HEK293 (cell line): Measurements from ENCODE around the gene CLDN18.

Experiments used
- CTCF ChIA-PET: fragments of 350-600 bp; formaldehyde crosslinking; extraction: SDS; loops from one replicate; lab custom pipeline; 2021; ENCODE audit warnings: antibody characterized with exemption; lab: Yijun Ruan, JAX
- POLR2A ChIA-PET: fragments of 300-600 bp; formaldehyde crosslinking; extraction: SDS; loops from one replicate; lab custom pipeline; 2020; ENCODE audit warnings: antibody characterized with exemption, inconsistent platforms; lab: Yijun Ruan, JAX
- H3K27ac ChIP-seq: fragments of 200-500 bp; sonication (Bioruptor generic); 2 replicates; pipeline ENCODE4 v1.5.1; 2014; ENCODE audit warnings: low read depth, low read length, control low read depth, inconsistent platforms; ENCODE audit errors: extremely low read depth
- H3K36me3 ChIP-seq, 2 experiments: fragments of 200-500 bp in 1 of 2; sonication (Bioruptor generic) in 1 of 2; 1 replicate in 1 of 2; 2 replicates in 1 of 2; pipeline ENCODE4 v1.5.1; 2014 to 2017; ENCODE audit warnings: inconsistent platforms in 2 of 2, low read length in 2 of 2; ENCODE audit not compliant: control insufficient read depth in 2 of 2, insufficient read depth in 1 of 2
- H3K4me1 ChIP-seq: fragments of 200-500 bp; sonication (Bioruptor generic); 2 replicates; pipeline ENCODE4 v1.5.1; 2014; ENCODE audit warnings: mild to moderate bottlenecking, low read length, inconsistent platforms; ENCODE audit not compliant: control insufficient read depth, insufficient read depth
- H3K4me3 ChIP-seq: 2 replicates; pipeline ENCODE4 v1.5.1; 2011; ENCODE audit warnings: low read depth, mild to moderate bottlenecking, control low read depth, low read length, moderate library complexity
- H3K9me3 ChIP-seq: fragments of 200-500 bp; sonication (Bioruptor generic); 2 replicates; pipeline ENCODE4 v1.5.1; 2014; ENCODE audit warnings: low read depth, low read length, inconsistent platforms; ENCODE audit not compliant: control insufficient read depth, insufficient read depth
- HOXC10 ChIP-seq: sonication (generic); formaldehyde crosslinking; IDR thresholded peaks from 2 replicates; pipeline ENCODE4 v1.8.1; 2023; ENCODE audit warnings: mild to moderate bottlenecking, missing genetic modification reagents
- KLF9 ChIP-seq: fragments of 450-650 bp; formaldehyde crosslinking; IDR thresholded peaks from 2 replicates; pipeline ENCODE4 v1.5.1; 2016; ENCODE audit warnings: missing biosample characterization, missing genetic modification characterization, low read depth
- MZF1 ChIP-seq: fragments of 450-650 bp; formaldehyde crosslinking; IDR thresholded peaks from 2 replicates; pipeline ENCODE4 v1.5.1; 2017; ENCODE audit warnings: missing biosample characterization, missing genetic modification characterization, borderline replicate concordance
- OSR2 ChIP-seq: fragments of 450-650 bp; formaldehyde crosslinking; IDR thresholded peaks from 2 replicates; pipeline ENCODE4 v1.5.1; 2016; ENCODE audit warnings: missing biosample characterization, missing genetic modification characterization
- PATZ1 ChIP-seq: fragments of 450-650 bp; formaldehyde crosslinking; IDR thresholded peaks from 2 replicates; pipeline ENCODE4 v1.5.1; 2016; ENCODE audit warnings: missing biosample characterization, missing genetic modification characterization
- REST ChIP-seq: fragments of 450-650 bp; formaldehyde crosslinking; IDR thresholded peaks from 2 replicates; pipeline ENCODE4 v1.5.1; 2016; ENCODE audit warnings: missing biosample characterization, missing genetic modification characterization
- TCF7L2 ChIP-seq: IDR thresholded peaks from 2 replicates; pipeline ENCODE4 v1.6.1; 2011; ENCODE audit warnings: low read depth, mild to moderate bottlenecking, inconsistent platforms, low read length, moderate library complexity, borderline replicate concordance
- ZNF121 ChIP-seq: fragments of 450-650 bp; formaldehyde crosslinking; IDR thresholded peaks from 2 replicates; pipeline ENCODE4 v1.5.1; 2016; ENCODE audit warnings: missing biosample characterization, missing genetic modification characterization
- ZNF211 ChIP-seq: fragments of 450-650 bp; formaldehyde crosslinking; IDR thresholded peaks from 2 replicates; pipeline ENCODE4 v1.5.1; 2016; ENCODE audit warnings: low read depth, missing biosample characterization, missing genetic modification characterization
- ZNF266 ChIP-seq: fragments of 450-650 bp; formaldehyde crosslinking; IDR thresholded peaks from 2 replicates; pipeline ENCODE4 v1.5.1; 2016; ENCODE audit warnings: missing biosample characterization, missing genetic modification characterization, low read depth
- ZNF292 ChIP-seq: fragments of 450-650 bp; formaldehyde crosslinking; IDR thresholded peaks from 2 replicates; pipeline ENCODE4 v1.5.1; 2016; ENCODE audit warnings: low read depth, missing biosample characterization, missing genetic modification characterization, borderline replicate concordance
- ZNF341 ChIP-seq: fragments of 450-650 bp; formaldehyde crosslinking; IDR thresholded peaks from 2 replicates; pipeline ENCODE4; 2016; ENCODE audit warnings: low read depth, missing biosample characterization, missing genetic modification characterization
- ZNF37A ChIP-seq: fragments of 450-650 bp; IDR thresholded peaks from 2 replicates; pipeline ENCODE4 v1.5.1; 2018; ENCODE audit warnings: missing biosample characterization, missing genetic modification characterization
- ZNF394 ChIP-seq: fragments of 450-650 bp; formaldehyde crosslinking; IDR thresholded peaks from 2 replicates; pipeline ENCODE4 v1.5.1; 2016; ENCODE audit warnings: missing biosample characterization, missing genetic modification characterization, mild to moderate bottlenecking, moderate library complexity, borderline replicate concordance
- ZNF555 ChIP-seq: fragments of 450-650 bp; formaldehyde crosslinking; conservative IDR thresholded peaks from 2 replicates; pipeline ENCODE4 v1.5.1; 2017; ENCODE audit warnings: missing biosample characterization, mild to moderate bottlenecking, missing genetic modification characterization, inconsistent platforms
- ZNF585B ChIP-seq: fragments of 450-650 bp; formaldehyde crosslinking; IDR thresholded peaks from 2 replicates; pipeline ENCODE4 v1.5.1; 2016; ENCODE audit warnings: missing biosample characterization, missing genetic modification characterization
- ZNF596 ChIP-seq: fragments of 450-650 bp; IDR thresholded peaks from 2 replicates; pipeline ENCODE4 v1.5.0; 2018; ENCODE audit warnings: missing biosample characterization, mild to moderate bottlenecking, missing genetic modification characterization, moderate library complexity
- ZNF701 ChIP-seq: fragments of 450-650 bp; formaldehyde crosslinking; IDR thresholded peaks from 2 replicates; pipeline ENCODE4 v1.5.1; 2016; ENCODE audit warnings: missing biosample characterization, missing genetic modification characterization
- ZNF76 ChIP-seq: fragments of 450-650 bp; formaldehyde crosslinking; IDR thresholded peaks from 2 replicates; pipeline ENCODE4; 2016; ENCODE audit warnings: low read depth, missing biosample characterization, missing genetic modification characterization, borderline replicate concordance
- ZNF785 ChIP-seq: fragments of 450-650 bp; formaldehyde crosslinking; IDR thresholded peaks from 2 replicates; pipeline ENCODE4 v1.5.1; 2016; ENCODE audit warnings: missing biosample characterization, missing genetic modification characterization
- ZSCAN23 ChIP-seq: fragments of 450-650 bp; formaldehyde crosslinking; IDR thresholded peaks from 2 replicates; pipeline ENCODE4 v1.5.1; 2016; ENCODE audit warnings: missing biosample characterization, missing genetic modification characterization
- TF ChIP-seq, protein P1 (sequence below): fragments of 450-650 bp; formaldehyde crosslinking; IDR thresholded peaks from 2 replicates; pipeline ENCODE4 v1.5.1; 2017; ENCODE audit warnings: missing biosample characterization, missing genetic modification characterization
- TF ChIP-seq, protein P2 (sequence below): fragments of 450-650 bp; formaldehyde crosslinking; IDR thresholded peaks from 2 replicates; pipeline ENCODE4 v1.5.0; 2017; ENCODE audit warnings: missing biosample characterization, missing genetic modification characterization, borderline replicate concordance

Gene CLDN18

GRCh38 chr3:138019281-138020069 is 9.5 kb downstream of the CLDN18 start:
- Histone ChIP-seq H3K9me3 (no peaks in the 10 kb centered on the region), H3K4me1 (no peaks in the 10 kb centered on the region), H3K36me3 (peaks cover 0 to 12% of the 10 kb centered on the region in 2 experiments; a peak in 1 of 3 replicates), H3K4me3 (no peak overlapping the region), H3K27ac (no peak overlapping the region)
- ChIA-PET CTCF (no interaction called here), POLR2A (no interaction called here)
- TF ChIP-seq ZNF585B (tag by site-specific recombination) (no peak), TCF7L2 (no peak), MZF1 (no peak), ZNF341 (tag by site-specific recombination) (no peak), ZNF596 (tag by site-specific recombination) (no peak), ZNF211 (tag by site-specific recombination) (no peak), ZNF555 (no peak)

DNA sequence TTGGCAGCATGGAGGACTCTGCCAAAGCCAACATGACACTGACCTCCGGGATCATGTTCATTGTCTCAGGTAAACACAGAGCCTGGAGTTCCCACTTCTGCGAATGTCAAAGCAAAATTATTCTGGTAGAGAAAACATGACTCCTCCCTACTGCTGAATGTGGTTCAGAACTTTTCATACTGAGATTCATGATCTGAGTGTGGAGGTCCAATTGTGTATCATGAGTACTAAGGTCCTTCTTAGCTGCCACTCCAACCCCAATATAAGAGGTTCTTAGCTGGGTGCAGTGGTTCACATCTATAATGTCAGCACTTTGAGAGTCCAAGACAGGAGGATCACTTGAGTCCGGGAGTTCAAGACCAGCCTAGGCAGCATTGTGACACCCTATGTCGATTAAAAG is 13.8 kb downstream of the CLDN18 start:
- H3K4me1 ChIP-seq, result no peaks in the 10 kb centered on the region
- ChIA-PET POLR2A (no interaction called here), CTCF (no interaction called here)
- peaks cover 0 to 18% of the 10 kb centered on the region in 2 experiments; a peak in 1 of 3 replicates for H3K36me3 ChIP-seq
- H3K9me3 ChIP-seq, result no peaks in the 10 kb centered on the region
- TF ChIP-seq ZNF266 (tag by site-specific recombination) (no peak), ZNF701 (no peak), HOXC10 (CRISPR knock-in tag) (no peak), ZNF394 (no peak), ZNF785 (tag by site-specific recombination) (no peak)
- TF ChIP-seq, protein P1, sequence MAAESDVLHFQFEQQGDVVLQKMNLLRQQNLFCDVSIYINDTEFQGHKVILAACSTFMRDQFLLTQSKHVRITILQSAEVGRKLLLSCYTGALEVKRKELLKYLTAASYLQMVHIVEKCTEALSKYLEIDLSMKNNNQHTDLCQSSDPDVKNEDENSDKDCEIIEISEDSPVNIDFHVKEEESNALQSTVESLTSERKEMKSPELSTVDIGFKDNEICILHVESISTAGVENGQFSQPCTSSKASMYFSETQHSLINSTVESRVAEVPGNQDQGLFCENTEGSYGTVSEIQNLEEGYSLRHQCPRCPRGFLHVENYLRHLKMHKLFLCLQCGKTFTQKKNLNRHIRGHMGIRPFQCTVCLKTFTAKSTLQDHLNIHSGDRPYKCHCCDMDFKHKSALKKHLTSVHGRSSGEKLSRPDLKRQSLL (tag by site-specific recombination), result no peak
- no peak overlapping the region for H3K4me3 ChIP-seq
- H3K27ac ChIP-seq, result no peak overlapping the region

- Histone ChIP-seq H3K9me3 (no peaks in the 10 kb centered on the region), H3K36me3 (peaks cover 0 to 25% of the 10 kb centered on the region in 2 experiments; a peak in 1 of 3 replicates), H3K4me1 (no peaks in the 10 kb centered on the region), H3K4me3 (no peak overlapping the region), H3K27ac (no peak overlapping the region)
- ChIA-PET CTCF (no interaction called here), POLR2A (no interaction called here)
- TF ChIP-seq ZSCAN23 (tag by site-specific recombination), result no peak
- no peak for TF ChIP-seq PATZ1 (tag by site-specific recombination)
- TF ChIP-seq REST (tag by site-specific recombination), result no peak
- TF ChIP-seq ZNF37A (tag by site-specific recombination), result no peak
- TF ChIP-seq ZNF292, result no peak
- TF ChIP-seq KLF9 (tag by site-specific recombination), result no peak
- no peak for TF ChIP-seq ZNF76 (tag by site-specific recombination)
- TF ChIP-seq OSR2, result no peak
- no peak for TF ChIP-seq MZF1
- TF ChIP-seq ZNF121 (tag by site-specific recombination), result no peak
- TF ChIP-seq, protein P2, sequence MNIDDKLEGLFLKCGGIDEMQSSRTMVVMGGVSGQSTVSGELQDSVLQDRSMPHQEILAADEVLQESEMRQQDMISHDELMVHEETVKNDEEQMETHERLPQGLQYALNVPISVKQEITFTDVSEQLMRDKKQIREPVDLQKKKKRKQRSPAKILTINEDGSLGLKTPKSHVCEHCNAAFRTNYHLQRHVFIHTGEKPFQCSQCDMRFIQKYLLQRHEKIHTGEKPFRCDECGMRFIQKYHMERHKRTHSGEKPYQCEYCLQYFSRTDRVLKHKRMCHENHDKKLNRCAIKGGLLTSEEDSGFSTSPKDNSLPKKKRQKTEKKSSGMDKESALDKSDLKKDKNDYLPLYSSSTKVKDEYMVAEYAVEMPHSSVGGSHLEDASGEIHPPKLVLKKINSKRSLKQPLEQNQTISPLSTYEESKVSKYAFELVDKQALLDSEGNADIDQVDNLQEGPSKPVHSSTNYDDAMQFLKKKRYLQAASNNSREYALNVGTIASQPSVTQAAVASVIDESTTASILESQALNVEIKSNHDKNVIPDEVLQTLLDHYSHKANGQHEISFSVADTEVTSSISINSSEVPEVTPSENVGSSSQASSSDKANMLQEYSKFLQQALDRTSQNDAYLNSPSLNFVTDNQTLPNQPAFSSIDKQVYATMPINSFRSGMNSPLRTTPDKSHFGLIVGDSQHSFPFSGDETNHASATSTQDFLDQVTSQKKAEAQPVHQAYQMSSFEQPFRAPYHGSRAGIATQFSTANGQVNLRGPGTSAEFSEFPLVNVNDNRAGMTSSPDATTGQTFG (tag by site-specific recombination), result no peak
These were observed 15.6 kb downstream of the CLDN18 start for GRCh38 chr3:138025553-138025952.
